Activated CD8-positive, alpha-beta memory T cell treated with anti-CD3 and anti-CD28 coated beads for 4 hours (primary cell): ENCODE results near the gene BRD4.

Source experiments
- DNase-seq, 2 donors: peaks; one replicate each; pipeline ENCODE4 v3.0.0-alpha.2; 2020; ENCODE audit warnings: low read depth in 2 of 2

Gene BRD4

GRCh38 chr19:15194938-15195337, 137.4 kb downstream of the BRD4 start:
- no peak for DNase-seq

GRCh38 chr19:15191982-15192381, 140.4 kb downstream of the BRD4 start:
- DNase-seq: no peak

GRCh38 chr19:15191514-15191913, 140.8 kb downstream of the BRD4 start:
- no peak for DNase-seq

- no peak for DNase-seq
Observed at GRCh38 chr19:15188851-15189250, 143.5 kb downstream of the BRD4 start.

- DNase-seq: no peak
Observed at GRCh38 chr19:15187026-15188007, 145.0 kb downstream of the BRD4 start.
